Tibial nerve (tissue), 4 donors: ENCODE measurements around the gene TRAK1. TPM values are rescaled to one million over a fixed set of nuclear protein-coding genes. Genes with fewer than 3 reads are reported as not detected.

Experiments used
- DNase-seq, 2 donors: peaks; one replicate each; pipeline ENCODE4 v3.0.0-alpha.2; 2019; ENCODE audit warnings: low spot score in 2 of 2
- H3K27ac ChIP-seq, 4 donors: fragments of 200-600 bp; sonication (generic) in 3 of 4; one replicate each; pipeline ENCODE4 v1.5.1; 2017 to 2019; ENCODE audit warnings: mild to moderate bottlenecking in 1 of 4
- H3K27me3 ChIP-seq, 2 donors: fragments of 200-600 bp; sonication (generic) in 1 of 2; one replicate each; pipeline versions ENCODE4 v1.5.1 to v1.6.0; 2017 to 2019
- H3K36me3 ChIP-seq, 3 donors: fragments of 200-600 bp; sonication (generic); one replicate each; pipeline ENCODE4 v1.5.1; 2018 to 2019
- H3K4me1 ChIP-seq, 4 donors: fragments of 200-600 bp; sonication (generic) in 3 of 4; one replicate each; pipeline ENCODE4 v1.5.1; 2017 to 2019
- H3K4me3 ChIP-seq, 4 donors: fragments of 200-600 bp; sonication (generic) in 3 of 4; one replicate each; pipeline ENCODE4 v1.5.1; 2017 to 2019; ENCODE audit warnings: mild to moderate bottlenecking in 1 of 4, moderate library complexity in 1 of 4
- H3K9me3 ChIP-seq, 4 donors: fragments of 200-600 bp; sonication (generic) in 3 of 4; one replicate each; pipeline ENCODE4 v1.5.1; 2017 to 2019
- EP300 ChIP-seq, 2 donors: sonication (generic); formaldehyde crosslinking; IDR thresholded peaks; one replicate each; pipeline ENCODE4 v1.6.1; 2017; ENCODE audit warnings: antibody characterized with exemption in 2 of 2, mild to moderate bottlenecking in 1 of 2
- POLR2A ChIP-seq, 2 donors: fragments of 450-650 bp; IDR thresholded peaks; one replicate each; pipeline ENCODE4 v1.6.1; 2017; ENCODE audit warnings: antibody characterized with exemption in 2 of 2, mild to moderate bottlenecking in 2 of 2, moderate library complexity in 2 of 2
- WGBS, 2 donors: methylation state at CpG; one replicate each; pipeline ENCODE4 v1.1.5; 2018; 5-methylcytosine and 5-hydroxymethylcytosine counted together
- total RNA-seq, 4 donors: library from RNA; depleted of rRNA; stranded (reverse); fragments of >200 nt; gene quantifications; one replicate each; pipeline ENCODE4 v1.1.0, GENCODE V29; 2016
- TF ChIP-seq, protein P1 (sequence below), 5 experiments: fragments of 200-600 bp in 3 of 5; fragments of 450-650 bp in 2 of 5; sonication (generic) in 3 of 5; IDR thresholded peaks; one replicate each; pipeline ENCODE4 v1.5.1; 2016 to 2019; ENCODE audit warnings: antibody characterized with exemption in 5 of 5, mild to moderate bottlenecking in 3 of 5, moderate library complexity in 2 of 5

Gene TRAK1
- total RNA-seq, 4 donors from 2014 or later: 28.6 to 68.1 (median 35.5) TPM

DNA sequence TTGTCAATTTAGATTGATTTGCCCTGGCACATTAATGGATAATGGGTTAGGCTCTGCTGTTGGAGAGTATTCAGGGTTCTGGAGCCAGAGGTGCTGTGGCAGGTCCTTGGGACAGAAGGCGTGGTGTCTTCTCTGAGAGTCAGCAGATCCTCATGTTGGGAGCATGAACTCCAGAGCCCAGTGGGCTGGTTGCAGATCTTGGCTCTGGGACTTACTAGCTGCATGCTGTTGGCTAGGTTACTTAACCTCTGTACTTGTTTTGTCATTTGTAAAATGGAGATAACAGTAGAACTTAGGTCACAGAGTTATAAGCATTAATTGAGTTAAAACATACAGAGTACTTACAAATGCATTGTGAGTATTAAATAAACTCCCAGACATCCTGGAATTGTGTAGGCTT, 97.2 kb downstream of the TRAK1 start:
- no peak for TF ChIP-seq POLR2A (IDR thresholded peaks at IDR 0.05)
- TF ChIP-seq, protein P1, sequence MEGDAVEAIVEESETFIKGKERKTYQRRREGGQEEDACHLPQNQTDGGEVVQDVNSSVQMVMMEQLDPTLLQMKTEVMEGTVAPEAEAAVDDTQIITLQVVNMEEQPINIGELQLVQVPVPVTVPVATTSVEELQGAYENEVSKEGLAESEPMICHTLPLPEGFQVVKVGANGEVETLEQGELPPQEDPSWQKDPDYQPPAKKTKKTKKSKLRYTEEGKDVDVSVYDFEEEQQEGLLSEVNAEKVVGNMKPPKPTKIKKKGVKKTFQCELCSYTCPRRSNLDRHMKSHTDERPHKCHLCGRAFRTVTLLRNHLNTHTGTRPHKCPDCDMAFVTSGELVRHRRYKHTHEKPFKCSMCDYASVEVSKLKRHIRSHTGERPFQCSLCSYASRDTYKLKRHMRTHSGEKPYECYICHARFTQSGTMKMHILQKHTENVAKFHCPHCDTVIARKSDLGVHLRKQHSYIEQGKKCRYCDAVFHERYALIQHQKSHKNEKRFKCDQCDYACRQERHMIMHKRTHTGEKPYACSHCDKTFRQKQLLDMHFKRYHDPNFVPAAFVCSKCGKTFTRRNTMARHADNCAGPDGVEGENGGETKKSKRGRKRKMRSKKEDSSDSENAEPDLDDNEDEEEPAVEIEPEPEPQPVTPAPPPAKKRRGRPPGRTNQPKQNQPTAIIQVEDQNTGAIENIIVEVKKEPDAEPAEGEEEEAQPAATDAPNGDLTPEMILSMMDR (IDR thresholded peaks at IDR 0.05): no peak
- no peak for TF ChIP-seq EP300 (IDR thresholded peaks at IDR 0.05)
- H3K27me3 ChIP-seq: no peaks in the 10 kb centered on the region
- H3K27ac ChIP-seq: no peak overlapping the region
- no peak overlapping the region for H3K4me3 ChIP-seq
- peaks cover 0 to 26% (median 9%) of the 10 kb centered on the region in 4 donors for H3K4me1 ChIP-seq
- H3K9me3 ChIP-seq: no peaks in the 10 kb centered on the region
- DNase-seq: no peak
- WGBS, 2 donors: 86 to 92% methylated on average over 1 of the region's 1 CpG
- H3K36me3 ChIP-seq: peaks cover 0 to 44% (median 5%) of the 10 kb centered on the region in 3 donors

DNA sequence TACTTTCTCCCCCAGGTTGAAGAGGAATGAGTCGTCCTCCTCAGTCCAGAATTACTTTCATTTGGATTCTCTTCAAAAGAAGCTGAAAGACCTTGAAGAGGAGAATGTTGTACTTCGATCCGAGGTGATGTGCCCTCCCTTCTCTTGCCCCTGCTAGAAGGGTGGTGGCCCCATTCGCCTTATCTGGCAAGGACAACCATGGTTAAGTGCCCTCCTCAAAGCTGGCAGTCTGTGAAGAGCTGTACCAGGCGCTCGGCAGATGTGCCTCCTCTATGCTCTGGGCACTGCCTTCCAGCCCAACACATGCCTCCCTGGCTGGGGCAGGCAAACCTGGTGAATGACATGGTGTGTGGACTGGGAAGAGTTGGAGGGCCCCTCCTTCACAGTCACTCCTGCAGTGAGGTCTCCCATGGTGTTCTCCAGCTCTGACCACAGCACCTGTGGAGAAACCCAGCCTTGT, 97.9 kb downstream of the TRAK1 start:
- H3K27ac ChIP-seq: no peak overlapping the region

DNA sequence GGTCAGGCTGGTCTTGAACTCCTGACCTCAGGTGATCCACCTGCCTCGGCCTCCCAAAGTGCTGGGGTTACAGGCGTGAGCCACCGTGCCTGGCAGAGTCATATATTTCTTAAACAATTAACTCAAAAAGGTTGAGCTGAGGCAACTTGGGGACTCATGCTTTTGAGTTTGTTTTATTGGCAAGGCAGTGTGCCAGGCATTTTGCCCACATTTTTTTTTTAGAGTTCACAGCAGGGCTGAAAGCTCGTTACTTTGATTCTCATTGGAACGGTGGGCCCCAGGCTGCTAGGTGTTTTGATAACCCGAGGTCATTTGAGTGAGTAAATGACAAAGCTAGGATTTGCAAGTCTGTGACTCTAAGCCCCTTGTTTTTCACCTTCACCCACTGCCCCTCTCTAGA, 98.6 kb downstream of the TRAK1 start:
- H3K4me3 ChIP-seq: no peak overlapping the region
- WGBS, 2 donors: 64 to 67% methylated on average over 6 of the region's 6 CpGs
- TF ChIP-seq, protein P1 (IDR thresholded peaks at IDR 0.05): no peak
- no peak for TF ChIP-seq EP300 (IDR thresholded peaks at IDR 0.05)
- TF ChIP-seq POLR2A (IDR thresholded peaks at IDR 0.05): no peak
- H3K27me3 ChIP-seq: no peaks in the 10 kb centered on the region
- H3K27ac ChIP-seq: no peak overlapping the region
- peaks cover 0 to 54% (median 5%) of the 10 kb centered on the region in 3 donors for H3K36me3 ChIP-seq
- DNase-seq: no peak
- H3K9me3 ChIP-seq: no peaks in the 10 kb centered on the region
- H3K4me1 ChIP-seq: peaks cover 0 to 14% (median 4%) of the 10 kb centered on the region in 4 donors

More for the DNA sequence above, 97.9 kb downstream of the TRAK1 start:
- Histone ChIP-seq H3K4me3 (no peak overlapping the region), H3K36me3 (peaks cover 0 to 50% (median 5%) of the 10 kb centered on the region in 3 donors), H3K9me3 (no peaks in the 10 kb centered on the region), H3K4me1 (peaks cover 0 to 19% (median 6%) of the 10 kb centered on the region in 4 donors), H3K27me3 (no peaks in the 10 kb centered on the region)
- no peak for DNase-seq
- TF ChIP-seq POLR2A (IDR thresholded peaks at IDR 0.05) (no peak), EP300 (IDR thresholded peaks at IDR 0.05) (no peak)
- TF ChIP-seq, protein P1 (IDR thresholded peaks at IDR 0.05): no peak
- 75 to 86% methylated on average over 6 of the region's 6 CpGs for WGBS, 2 donors

DNA sequence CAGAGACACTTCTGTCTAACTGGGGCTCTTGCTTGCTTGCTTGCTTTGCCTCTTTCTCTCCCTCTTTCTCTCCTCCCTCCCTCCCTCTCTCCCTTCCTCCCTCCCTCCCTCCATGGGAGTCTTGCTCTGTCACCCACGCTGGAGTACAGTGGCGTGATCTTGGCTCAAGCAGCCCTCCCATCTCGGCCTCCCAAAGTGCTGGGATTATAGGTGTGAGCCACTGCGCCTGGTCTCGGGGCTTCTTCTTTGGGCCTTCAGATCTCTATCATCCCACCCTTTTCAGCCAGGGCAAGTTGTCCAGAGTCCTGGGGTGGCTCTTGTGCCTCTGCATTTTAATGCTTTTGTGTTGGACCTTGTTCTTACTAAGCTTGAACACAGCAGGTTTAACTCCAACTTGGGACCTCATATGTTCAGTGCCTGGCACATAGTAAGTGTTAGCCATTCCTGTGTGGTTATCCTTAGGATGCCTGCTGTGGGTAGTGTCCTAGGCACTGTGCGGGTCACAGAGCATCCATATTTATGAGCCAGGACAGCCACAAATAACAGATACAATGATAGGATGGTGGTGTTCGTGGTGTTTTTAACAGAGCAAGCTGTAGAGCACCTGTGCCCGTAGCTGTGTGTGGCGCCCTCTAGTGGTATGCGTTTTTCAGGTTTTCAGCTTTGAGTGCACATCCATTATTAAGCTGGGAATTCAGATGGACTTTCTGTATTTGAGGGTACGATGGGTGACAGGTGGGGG, 99.7 kb downstream of the TRAK1 start:
- no peaks in the 10 kb centered on the region for H3K9me3 ChIP-seq
- DNase-seq: peak; percentile 58 to 90
- TF ChIP-seq, protein P1 (IDR thresholded peaks at IDR 0.05): peak; percentile 74 to 86 (median 84)
- no peak for TF ChIP-seq EP300 (IDR thresholded peaks at IDR 0.05)
- peaks cover 0 to 14% (median 2%) of the 10 kb centered on the region in 4 donors for H3K4me1 ChIP-seq
- WGBS, 2 donors: 42 to 47% methylated on average over 11 of the region's 11 CpGs
- H3K36me3 ChIP-seq: peaks cover 3 to 57% (median 5%) of the 10 kb centered on the region in 3 donors
- no peak overlapping the region for H3K27ac ChIP-seq
- H3K4me3 ChIP-seq: no peak overlapping the region
- H3K27me3 ChIP-seq: no peaks in the 10 kb centered on the region

DNA sequence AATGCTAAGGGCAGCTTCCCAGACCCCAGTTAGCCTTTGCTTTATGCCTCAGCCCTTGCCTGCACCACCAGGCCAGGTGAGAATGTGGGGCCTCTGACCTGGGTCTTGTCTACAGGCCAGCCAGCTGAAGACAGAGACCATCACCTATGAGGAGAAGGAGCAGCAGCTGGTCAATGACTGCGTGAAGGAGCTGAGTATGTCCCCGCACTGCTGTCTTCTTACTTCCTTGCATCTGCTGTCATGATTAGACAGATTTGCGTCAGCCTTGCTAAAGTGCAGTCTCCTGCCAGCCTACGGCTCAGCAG, 100.2 kb downstream of the TRAK1 start:
- 84 to 88% methylated on average over 4 of the region's 4 CpGs for WGBS, 2 donors
- H3K4me3 ChIP-seq: no peak overlapping the region
- H3K4me1 ChIP-seq: peaks cover 0 to 14% (median 2%) of the 10 kb centered on the region in 4 donors
- peaks cover 3 to 63% (median 5%) of the 10 kb centered on the region in 3 donors for H3K36me3 ChIP-seq
- H3K27ac ChIP-seq: no peak overlapping the region
- no peaks in the 10 kb centered on the region for H3K9me3 ChIP-seq
- TF ChIP-seq, protein P1 (IDR thresholded peaks at IDR 0.05): peak in 2 of 5 experiments; percentile 8 to 20
- TF ChIP-seq POLR2A (IDR thresholded peaks at IDR 0.05): no peak
- DNase-seq: no peak
- no peaks in the 10 kb centered on the region for H3K27me3 ChIP-seq
